SU-DHL-6 (cell line): Measurements from ENCODE around the gene EYS.

Experiments used
- H2AFZ ChIP-seq: fragments of 200-600 bp; sonication (generic); 2 replicates; pipeline ENCODE4 v1.6.1; 2014; ENCODE audit warnings: low read depth, mild to moderate bottlenecking, moderate library complexity, mixed read lengths, antibody characterized with exemption, low read length; ENCODE audit not compliant: severe bottlenecking
- H3F3A ChIP-seq: fragments of 200-600 bp; shearing (Covaris generic); 2 replicates; pipeline ENCODE4 v1.6.0; 2016; ENCODE audit warnings: antibody characterized with exemption, mild to moderate bottlenecking; ENCODE audit not compliant: insufficient read depth
- H3K27ac ChIP-seq: fragments of 200-600 bp; sonication (generic); 2 replicates; pipeline ENCODE4 v1.5.1; 2016; ENCODE audit warnings: low read depth, mild to moderate bottlenecking, low read length, moderate library complexity, mixed read lengths
- H3K27me3 ChIP-seq: fragments of 200-600 bp; sonication (generic), shearing (Covaris generic); 2 replicates; pipeline ENCODE4 v1.6.0; 2014; ENCODE audit warnings: mild to moderate bottlenecking, low read length
- H3K36me3 ChIP-seq: fragments of 200-600 bp; sonication (generic); 2 replicates; pipeline ENCODE4 v1.6.1; 2014; ENCODE audit warnings: mild to moderate bottlenecking, low read length, mixed read lengths
- H3K4me2 ChIP-seq: fragments of 300-600, 200-600 bp; shearing (Covaris generic), sonication (generic); 2 replicates; pipeline ENCODE4 v1.6.0; 2014; ENCODE audit warnings: low read length, low read depth, mild to moderate bottlenecking; ENCODE audit not compliant: poor library complexity, severe bottlenecking
- H3K4me3 ChIP-seq: fragments of 200-600 bp; sonication (generic); 2 replicates; pipeline ENCODE4 v1.5.1; 2014; ENCODE audit warnings: antibody characterized with exemption, low read length, mild to moderate bottlenecking, mixed read lengths; ENCODE audit not compliant: insufficient read depth, poor library complexity, severe bottlenecking
- H3K79me2 ChIP-seq: fragments of 200-600 bp; sonication (generic); 2 replicates; pipeline ENCODE4 v1.6.1; 2014; ENCODE audit warnings: mild to moderate bottlenecking, low read length, moderate library complexity; ENCODE audit not compliant: insufficient read depth
- H3K9ac ChIP-seq: fragments of 200-600 bp; sonication (generic); 2 replicates; pipeline ENCODE4 v1.7.0; 2014; ENCODE audit warnings: mild to moderate bottlenecking, low read length
- H3K9me2 ChIP-seq: fragments of 200-600 bp; sonication (generic); replicated peaks from 2 replicates; pipeline ENCODE4 v1.6.1; 2014; ENCODE audit warnings: low read length; ENCODE audit not compliant: insufficient read depth
- H3K9me3 ChIP-seq: fragments of 200-600 bp; sonication (generic); 2 replicates; pipeline ENCODE4 v1.6.1; 2014; ENCODE audit warnings: low read length, mixed read lengths; ENCODE audit not compliant: insufficient read depth
- H4K20me1 ChIP-seq: fragments of 200-600 bp; sonication (generic); 2 replicates; pipeline ENCODE4 v1.6.1; 2014; ENCODE audit warnings: low read depth, mild to moderate bottlenecking, antibody characterized with exemption, low read length, moderate library complexity, mixed read lengths
- EZH2phosphoT487 ChIP-seq: fragments of 200-600 bp; sonication (generic), shearing (Covaris generic); conservative IDR thresholded peaks from 2 replicates; pipeline ENCODE4 v1.6.1; 2018; ENCODE audit warnings: mild to moderate bottlenecking, antibody characterized with exemption, low read length, moderate library complexity, mixed read lengths
- TF ChIP-seq, protein P1 (sequence below): fragments of 200-600 bp; sonication (generic); IDR thresholded peaks from one replicate; pipeline ENCODE4 v1.5.1; 2017; ENCODE audit warnings: antibody characterized with exemption, mild to moderate bottlenecking, low read length, moderate library complexity; ENCODE audit not compliant: insufficient read depth, poor library complexity, severe bottlenecking

The EYS gene

DNA sequence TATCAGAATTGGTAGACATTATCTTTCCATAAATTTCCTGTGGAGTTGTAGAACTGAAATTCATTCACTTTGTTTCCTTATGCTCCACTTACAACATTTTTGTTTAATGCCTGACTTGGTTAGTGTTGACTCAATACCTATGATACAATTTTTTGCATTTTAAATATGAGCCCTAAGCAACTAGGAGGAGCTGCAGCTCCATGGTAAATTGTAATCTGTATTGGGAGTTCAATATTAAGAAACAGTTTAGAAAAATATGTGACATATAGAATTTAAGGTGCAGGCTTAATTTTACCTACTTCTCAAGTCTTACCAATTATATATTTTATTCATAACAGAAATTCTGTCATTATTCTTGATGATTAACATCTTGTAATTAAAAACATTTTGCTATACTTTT is 868.3 kb downstream of the EYS start:
- Histone ChIP-seq H3K9ac (no peak overlapping the region), H3K9me2 (no peaks in the 10 kb centered on the region), H4K20me1 (no peaks in the 10 kb centered on the region), H3K4me2 (no peak overlapping the region), H3K4me3 (no peak overlapping the region), H2AFZ (no peak overlapping the region), H3K9me3 (no peaks in the 10 kb centered on the region; the same call in 1 of the 2 replicates), H3K27ac (no peak overlapping the region), H3F3A (no peaks in the 10 kb centered on the region), H3K27me3 (no peaks in the 10 kb centered on the region), H3K79me2 (no peaks in the 10 kb centered on the region), H3K36me3 (no peaks in the 10 kb centered on the region)
- TF ChIP-seq, protein P1, sequence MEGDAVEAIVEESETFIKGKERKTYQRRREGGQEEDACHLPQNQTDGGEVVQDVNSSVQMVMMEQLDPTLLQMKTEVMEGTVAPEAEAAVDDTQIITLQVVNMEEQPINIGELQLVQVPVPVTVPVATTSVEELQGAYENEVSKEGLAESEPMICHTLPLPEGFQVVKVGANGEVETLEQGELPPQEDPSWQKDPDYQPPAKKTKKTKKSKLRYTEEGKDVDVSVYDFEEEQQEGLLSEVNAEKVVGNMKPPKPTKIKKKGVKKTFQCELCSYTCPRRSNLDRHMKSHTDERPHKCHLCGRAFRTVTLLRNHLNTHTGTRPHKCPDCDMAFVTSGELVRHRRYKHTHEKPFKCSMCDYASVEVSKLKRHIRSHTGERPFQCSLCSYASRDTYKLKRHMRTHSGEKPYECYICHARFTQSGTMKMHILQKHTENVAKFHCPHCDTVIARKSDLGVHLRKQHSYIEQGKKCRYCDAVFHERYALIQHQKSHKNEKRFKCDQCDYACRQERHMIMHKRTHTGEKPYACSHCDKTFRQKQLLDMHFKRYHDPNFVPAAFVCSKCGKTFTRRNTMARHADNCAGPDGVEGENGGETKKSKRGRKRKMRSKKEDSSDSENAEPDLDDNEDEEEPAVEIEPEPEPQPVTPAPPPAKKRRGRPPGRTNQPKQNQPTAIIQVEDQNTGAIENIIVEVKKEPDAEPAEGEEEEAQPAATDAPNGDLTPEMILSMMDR: no peak
- TF ChIP-seq EZH2phosphoT487: no peak

DNA sequence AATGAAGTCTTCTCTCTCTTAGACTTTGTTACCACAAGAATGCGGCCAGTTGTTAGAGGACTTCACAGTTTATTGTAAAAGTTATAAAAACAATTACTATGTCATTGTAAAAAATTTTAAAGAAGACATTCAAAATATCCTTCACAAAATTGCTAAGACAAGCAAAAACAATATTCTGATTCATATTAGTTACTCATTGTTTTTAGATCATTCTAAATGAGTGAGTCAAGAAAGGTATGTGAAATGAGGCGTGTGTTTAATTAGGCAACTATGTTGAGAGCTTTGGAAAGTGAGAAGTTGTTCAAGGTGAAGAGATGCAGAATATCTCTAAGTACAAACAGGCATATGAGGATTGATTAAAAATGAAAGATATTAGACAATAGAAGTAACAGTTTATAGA is 875.3 kb downstream of the EYS start:
- H3K4me3 ChIP-seq: no peak overlapping the region
- H3K9me2 ChIP-seq: no peaks in the 10 kb centered on the region
- no peaks in the 10 kb centered on the region for H3F3A ChIP-seq
- no peaks in the 10 kb centered on the region for H3K9me3 ChIP-seq
- H2AFZ ChIP-seq: no peak overlapping the region
- H3K79me2 ChIP-seq: no peaks in the 10 kb centered on the region
- H3K27me3 ChIP-seq: no peaks in the 10 kb centered on the region
- H3K36me3 ChIP-seq: no peaks in the 10 kb centered on the region
- H3K27ac ChIP-seq: no peak overlapping the region
- TF ChIP-seq, protein P1: no peak
- TF ChIP-seq EZH2phosphoT487: no peak
- H4K20me1 ChIP-seq: no peaks in the 10 kb centered on the region
- no peak overlapping the region for H3K4me2 ChIP-seq
- no peak overlapping the region for H3K9ac ChIP-seq

DNA sequence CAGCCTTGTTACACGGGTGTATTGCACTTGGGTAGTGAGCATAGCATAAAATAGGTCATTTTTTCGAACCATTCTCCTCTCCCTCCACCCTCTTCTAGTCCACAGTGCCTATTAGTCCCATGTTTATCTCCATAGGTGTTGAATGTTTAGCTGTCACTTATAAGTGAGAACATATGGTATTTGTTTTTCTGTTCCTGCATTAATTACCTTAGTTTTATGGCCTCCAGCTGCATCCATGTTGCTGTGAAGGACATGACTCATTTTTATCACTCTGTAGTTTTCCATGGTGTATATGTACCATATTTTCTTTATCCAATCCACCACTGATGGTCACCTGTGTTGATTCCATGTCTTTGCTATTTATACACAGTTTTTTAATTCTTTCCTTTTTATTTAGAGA is 889.5 kb downstream of the EYS start:
- Histone ChIP-seq H3K9me2 (no peaks in the 10 kb centered on the region), H3K9me3 (no peaks in the 10 kb centered on the region), H3K79me2 (no peaks in the 10 kb centered on the region), H3K9ac (no peak overlapping the region), H3K36me3 (no peaks in the 10 kb centered on the region), H3F3A (no peaks in the 10 kb centered on the region), H3K4me2 (no peak overlapping the region), H2AFZ (no peak overlapping the region), H4K20me1 (no peaks in the 10 kb centered on the region), H3K27ac (no peak overlapping the region), H3K27me3 (no peaks in the 10 kb centered on the region), H3K4me3 (no peak overlapping the region)
- no peak for TF ChIP-seq EZH2phosphoT487
- TF ChIP-seq, protein P1: no peak

DNA sequence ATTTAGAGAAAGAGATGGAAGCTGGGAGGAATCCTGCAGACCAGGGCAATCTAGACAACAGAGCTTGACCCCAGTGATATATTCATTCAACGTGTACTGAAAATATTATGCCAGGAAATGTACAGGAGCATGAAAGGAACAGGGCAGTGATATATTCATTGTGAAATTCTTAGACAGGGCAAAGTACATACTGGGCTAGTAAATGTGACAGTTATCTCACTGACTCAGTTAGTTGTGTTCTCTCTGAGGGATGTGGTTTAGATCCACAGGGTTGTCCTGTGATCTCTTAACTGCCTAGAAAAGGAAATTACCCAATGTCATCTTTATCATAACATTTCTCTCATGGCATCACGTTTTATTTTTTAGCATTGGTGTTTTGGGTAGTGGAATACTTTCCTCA is 891.3 kb downstream of the EYS start:
- Histone ChIP-seq H3K9me2 (no peaks in the 10 kb centered on the region), H3K79me2 (no peaks in the 10 kb centered on the region), H3K9me3 (no peaks in the 10 kb centered on the region), H3K4me2 (no peak overlapping the region), H3K4me3 (no peak overlapping the region), H2AFZ (no peak overlapping the region), H3K27me3 (no peaks in the 10 kb centered on the region), H3K36me3 (no peaks in the 10 kb centered on the region), H3K9ac (no peak overlapping the region), H4K20me1 (no peaks in the 10 kb centered on the region), H3K27ac (no peak overlapping the region), H3F3A (no peaks in the 10 kb centered on the region)
- no peak for TF ChIP-seq EZH2phosphoT487
- TF ChIP-seq, protein P1: no peak
